Muscle layer of duodenum (tissue), 2 donors: ENCODE measurements around the gene CCDC80.

Experiments used
- H3K27ac ChIP-seq: one replicate; pipeline ENCODE4 v1.7.0; 2013; ENCODE audit warnings: mild to moderate bottlenecking, low read length
- H3K27me3 ChIP-seq: one replicate; pipeline ENCODE4 v1.7.0; 2013; ENCODE audit warnings: low read depth, mild to moderate bottlenecking, control low read depth, low read length
- H3K36me3 ChIP-seq, 2 donors: one replicate each; pipeline ENCODE4 v1.7.0; 2013; ENCODE audit warnings: low read length in 2 of 2, control low read depth in 1 of 2, mild to moderate bottlenecking in 1 of 2; ENCODE audit not compliant: insufficient read depth in 2 of 2, control insufficient read depth in 1 of 2
- H3K4me1 ChIP-seq, 2 donors: one replicate each; pipeline ENCODE4 v1.7.0; 2013; ENCODE audit warnings: low read length in 2 of 2, mild to moderate bottlenecking in 2 of 2, control low read depth in 1 of 2, moderate library complexity in 1 of 2; ENCODE audit not compliant: insufficient read depth in 2 of 2, control insufficient read depth in 1 of 2
- H3K4me3 ChIP-seq, 2 donors: one replicate each; pipeline ENCODE4 v1.7.0; 2013; ENCODE audit warnings: low read length in 2 of 2, low read depth in 1 of 2, mild to moderate bottlenecking in 1 of 2
- H3K9me3 ChIP-seq, 2 donors: one replicate each; pipeline ENCODE4 v1.7.0; 2013; ENCODE audit warnings: low read length in 2 of 2, control low read depth in 1 of 2, mild to moderate bottlenecking in 1 of 2; ENCODE audit not compliant: control insufficient read depth in 1 of 2
- donor health status: healthy.

The CCDC80 gene, protein sequence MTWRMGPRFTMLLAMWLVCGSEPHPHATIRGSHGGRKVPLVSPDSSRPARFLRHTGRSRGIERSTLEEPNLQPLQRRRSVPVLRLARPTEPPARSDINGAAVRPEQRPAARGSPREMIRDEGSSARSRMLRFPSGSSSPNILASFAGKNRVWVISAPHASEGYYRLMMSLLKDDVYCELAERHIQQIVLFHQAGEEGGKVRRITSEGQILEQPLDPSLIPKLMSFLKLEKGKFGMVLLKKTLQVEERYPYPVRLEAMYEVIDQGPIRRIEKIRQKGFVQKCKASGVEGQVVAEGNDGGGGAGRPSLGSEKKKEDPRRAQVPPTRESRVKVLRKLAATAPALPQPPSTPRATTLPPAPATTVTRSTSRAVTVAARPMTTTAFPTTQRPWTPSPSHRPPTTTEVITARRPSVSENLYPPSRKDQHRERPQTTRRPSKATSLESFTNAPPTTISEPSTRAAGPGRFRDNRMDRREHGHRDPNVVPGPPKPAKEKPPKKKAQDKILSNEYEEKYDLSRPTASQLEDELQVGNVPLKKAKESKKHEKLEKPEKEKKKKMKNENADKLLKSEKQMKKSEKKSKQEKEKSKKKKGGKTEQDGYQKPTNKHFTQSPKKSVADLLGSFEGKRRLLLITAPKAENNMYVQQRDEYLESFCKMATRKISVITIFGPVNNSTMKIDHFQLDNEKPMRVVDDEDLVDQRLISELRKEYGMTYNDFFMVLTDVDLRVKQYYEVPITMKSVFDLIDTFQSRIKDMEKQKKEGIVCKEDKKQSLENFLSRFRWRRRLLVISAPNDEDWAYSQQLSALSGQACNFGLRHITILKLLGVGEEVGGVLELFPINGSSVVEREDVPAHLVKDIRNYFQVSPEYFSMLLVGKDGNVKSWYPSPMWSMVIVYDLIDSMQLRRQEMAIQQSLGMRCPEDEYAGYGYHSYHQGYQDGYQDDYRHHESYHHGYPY

DNA sequence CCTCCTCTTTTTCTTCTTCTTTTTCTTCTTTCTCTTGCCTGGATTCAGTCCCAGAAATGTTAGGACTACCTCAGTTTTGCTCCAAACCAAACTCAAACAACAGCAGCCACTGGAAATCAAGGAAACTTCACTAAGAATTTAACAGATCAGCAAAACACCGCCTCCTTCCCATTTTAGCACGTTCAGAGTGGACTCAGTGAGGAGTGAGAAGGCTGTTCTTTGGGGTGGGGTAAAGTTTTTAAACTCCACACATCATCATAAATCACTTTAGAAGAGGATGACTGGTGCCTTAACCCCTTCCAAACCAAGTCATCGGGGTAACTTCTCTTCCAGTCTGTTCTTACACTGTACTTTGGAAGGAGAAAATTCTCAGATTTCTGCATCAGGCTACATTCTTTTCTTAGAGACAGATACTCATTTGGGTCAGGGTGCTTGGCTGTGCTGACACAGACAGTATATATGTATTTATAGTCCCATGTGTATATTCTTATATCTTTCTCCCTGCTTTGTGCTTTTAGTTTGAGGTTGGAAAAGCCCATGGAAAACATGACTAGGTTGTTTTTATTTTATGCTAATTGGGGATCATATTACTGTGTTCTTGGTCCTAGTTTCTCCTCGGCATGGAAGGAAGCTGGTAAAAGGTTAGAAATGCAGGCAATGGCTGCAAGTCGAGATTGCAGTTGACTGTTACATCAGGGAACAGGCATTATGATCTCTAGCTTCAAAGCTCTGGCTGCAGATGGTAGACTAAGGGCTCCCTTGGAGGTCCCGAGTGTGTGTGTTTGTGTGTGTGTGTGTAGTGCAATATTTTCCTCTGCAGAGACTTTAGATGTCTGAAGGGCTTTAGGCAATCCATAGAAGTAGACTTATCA, at the start of gene CCDC80:
Gene CCDC80 (minus strand): TSS at position 214 of the 872 bp plus-strand sequence. CDS start 1,238 bp downstream, outside the sequence.
- H3K9me3 ChIP-seq, result no peaks in the 10 kb centered on the region
- H3K4me3 ChIP-seq, result peak within 1 kb of the TSS; percentile 64 to 67
- no peaks in the 10 kb centered on the region for H3K27me3 ChIP-seq
- peak within 1 kb of the TSS; percentile 87 for H3K27ac ChIP-seq
- H3K4me1 ChIP-seq, result peaks cover 0 to 11% of the 10 kb centered on the region in 2 donors
- peaks cover 0 to 7% of the 10 kb centered on the region in 2 donors for H3K36me3 ChIP-seq

DNA sequence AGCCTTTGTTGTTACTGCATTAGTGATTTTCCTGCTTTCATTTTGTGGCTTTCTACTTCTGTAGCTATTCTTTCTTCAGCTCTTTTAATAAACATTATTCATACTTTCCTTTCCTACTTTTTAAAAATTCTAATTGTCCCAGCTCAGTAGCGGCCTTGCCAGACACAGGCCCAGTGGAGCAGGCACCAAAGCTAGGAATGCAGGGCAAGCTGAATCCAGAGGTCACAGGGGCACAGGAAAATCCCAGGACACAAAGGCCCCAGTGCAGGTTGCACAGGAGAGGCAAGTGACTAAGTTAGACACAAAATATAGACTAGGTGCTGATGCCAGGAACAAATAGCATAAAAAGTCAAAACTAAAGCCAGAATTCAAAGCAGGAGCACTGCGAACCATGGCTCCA, 49.0 kb upstream of the CCDC80 start:
- Histone ChIP-seq H3K27ac (no peak overlapping the region), H3K9me3 (peaks cover 0 to 3% of the 10 kb centered on the region in 2 donors), H3K4me1 (no peaks in the 10 kb centered on the region), H3K36me3 (no peaks in the 10 kb centered on the region), H3K4me3 (no peak overlapping the region), H3K27me3 (no peaks in the 10 kb centered on the region)

DNA sequence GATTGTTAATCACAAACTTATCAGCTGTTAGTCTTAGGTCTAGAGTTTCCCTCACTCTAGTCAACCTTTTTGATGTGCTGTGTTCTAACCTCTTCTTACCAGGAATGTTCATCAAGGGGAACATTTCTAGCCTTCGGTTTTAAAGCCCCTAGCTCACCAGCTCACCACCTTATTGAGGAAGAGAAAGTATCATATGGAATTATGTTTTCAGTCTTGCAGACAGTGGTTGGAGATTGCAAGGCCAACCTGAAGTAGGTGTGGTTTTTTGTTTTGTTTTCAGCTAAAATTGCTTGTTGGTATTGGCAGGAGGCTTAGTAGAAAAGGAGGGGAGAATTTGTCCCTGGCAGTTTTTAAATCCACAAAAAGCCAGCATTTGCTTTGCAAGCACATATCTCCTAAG, 48.4 kb upstream of the CCDC80 start:
- no peak overlapping the region for H3K4me3 ChIP-seq
- no peak overlapping the region for H3K27ac ChIP-seq
- no peaks in the 10 kb centered on the region for H3K36me3 ChIP-seq
- no peaks in the 10 kb centered on the region for H3K4me1 ChIP-seq
- H3K9me3 ChIP-seq, result peaks cover 0 to 3% of the 10 kb centered on the region in 2 donors
- no peaks in the 10 kb centered on the region for H3K27me3 ChIP-seq

DNA sequence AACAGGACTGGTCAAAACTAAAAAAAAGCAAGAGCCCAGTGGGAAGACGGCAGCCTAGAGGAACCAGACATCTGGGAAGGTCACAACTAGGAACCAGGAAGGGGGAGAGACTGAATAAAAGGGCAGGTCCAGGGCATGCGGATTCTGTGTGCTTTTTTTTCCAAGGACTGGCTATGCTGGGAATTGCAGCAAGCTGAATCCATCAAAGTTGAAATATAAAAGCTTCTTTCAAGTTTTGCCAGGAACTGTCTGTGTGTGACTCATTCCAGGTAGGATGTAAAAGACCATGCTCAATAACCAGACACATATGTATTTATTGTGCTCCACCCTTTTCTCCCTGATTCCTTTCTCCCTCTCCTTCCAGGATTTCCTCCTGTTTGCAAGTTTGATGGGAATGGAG, 47.9 kb upstream of the CCDC80 start:
- Histone ChIP-seq H3K9me3 (peaks cover 0 to 2% of the 10 kb centered on the region in 2 donors), H3K4me3 (no peak overlapping the region), H3K27me3 (no peaks in the 10 kb centered on the region), H3K36me3 (no peaks in the 10 kb centered on the region), H3K27ac (no peak overlapping the region), H3K4me1 (no peaks in the 10 kb centered on the region)

DNA sequence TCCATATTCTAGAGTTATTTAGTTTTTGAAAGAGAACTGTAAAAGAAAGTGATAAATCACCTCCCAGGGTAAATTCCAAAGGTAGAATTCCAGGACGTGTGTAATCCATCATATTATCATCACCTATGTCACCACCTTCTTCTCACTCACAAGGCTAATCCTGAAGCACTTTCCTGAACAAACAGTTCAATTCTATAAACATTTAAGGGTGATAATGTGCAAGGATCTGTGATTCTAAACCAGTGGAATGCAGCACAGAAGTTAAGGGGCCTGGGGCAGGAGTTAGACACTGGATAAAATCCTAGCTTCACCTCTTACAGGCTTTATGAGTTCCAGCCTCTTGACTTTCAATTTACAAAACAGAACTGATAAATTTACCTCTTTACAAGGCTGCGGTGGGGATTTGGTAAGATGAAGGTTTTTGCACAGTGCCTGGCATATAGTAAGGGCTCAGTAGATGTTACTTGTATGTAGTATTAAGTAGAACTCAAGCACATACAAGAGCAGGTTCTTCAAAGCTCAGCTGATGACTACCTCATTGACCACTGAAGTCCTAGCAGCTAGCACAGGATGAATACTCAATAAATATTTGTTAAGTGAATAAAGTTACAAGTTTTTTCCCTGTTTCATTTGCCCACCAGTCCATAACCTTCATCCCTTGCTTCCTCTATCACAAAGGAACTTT, 47.3 kb upstream of the CCDC80 start:
- Histone ChIP-seq H3K27me3 (no peaks in the 10 kb centered on the region), H3K4me1 (no peaks in the 10 kb centered on the region), H3K27ac (no peak overlapping the region), H3K9me3 (no peaks in the 10 kb centered on the region), H3K36me3 (no peaks in the 10 kb centered on the region), H3K4me3 (no peak overlapping the region)

DNA sequence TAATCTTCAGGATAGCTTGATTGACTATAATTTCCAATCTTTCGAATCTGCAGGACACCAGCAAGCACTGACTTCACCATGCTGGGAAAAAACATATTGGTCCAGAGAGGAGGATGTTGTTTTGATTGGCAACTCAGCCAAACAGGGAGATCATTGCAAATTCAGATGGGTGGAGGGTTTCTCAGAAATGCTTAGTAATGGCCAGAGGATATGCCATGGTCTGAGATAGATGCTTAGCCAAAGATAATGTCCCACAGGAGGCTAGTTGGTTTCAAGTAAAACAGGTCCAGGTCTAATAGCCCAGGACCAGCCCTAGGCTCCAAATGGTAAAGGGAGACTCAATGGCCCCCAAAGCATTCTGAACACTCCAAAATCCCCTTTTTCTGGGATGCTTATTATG, 46.7 kb upstream of the CCDC80 start:
- H3K4me1 ChIP-seq, result no peaks in the 10 kb centered on the region

DNA sequence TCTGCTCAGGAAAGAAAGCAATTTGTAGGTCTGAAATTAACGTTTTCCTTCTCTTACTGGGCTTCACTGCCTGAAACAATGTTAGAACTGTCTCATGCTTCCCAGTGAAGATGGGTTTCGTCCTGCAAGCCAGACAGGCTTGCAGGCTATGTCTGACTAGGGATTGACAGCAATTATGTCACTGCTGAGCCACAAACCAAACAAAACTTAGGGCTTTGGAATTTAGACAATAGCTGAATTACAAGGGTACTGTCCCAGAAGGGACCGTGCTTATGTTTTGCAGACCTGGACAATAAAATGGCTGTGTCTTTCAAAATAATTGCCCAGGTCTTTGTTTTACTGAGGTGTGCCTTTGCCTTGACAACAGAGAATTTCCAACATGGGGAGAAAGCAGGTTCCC, 46.3 kb upstream of the CCDC80 start:
- no peaks in the 10 kb centered on the region for H3K36me3 ChIP-seq
- H3K4me1 ChIP-seq, result no peaks in the 10 kb centered on the region
- H3K4me3 ChIP-seq, result no peak overlapping the region
- no peak overlapping the region for H3K27ac ChIP-seq
- H3K27me3 ChIP-seq, result no peaks in the 10 kb centered on the region
- H3K9me3 ChIP-seq, result no peaks in the 10 kb centered on the region

More for the DNA sequence above, 46.7 kb upstream of the CCDC80 start:
- no peaks in the 10 kb centered on the region for H3K36me3 ChIP-seq
- H3K27ac ChIP-seq, result no peak overlapping the region
- no peak overlapping the region for H3K4me3 ChIP-seq
- no peaks in the 10 kb centered on the region for H3K9me3 ChIP-seq
- no peaks in the 10 kb centered on the region for H3K27me3 ChIP-seq

DNA sequence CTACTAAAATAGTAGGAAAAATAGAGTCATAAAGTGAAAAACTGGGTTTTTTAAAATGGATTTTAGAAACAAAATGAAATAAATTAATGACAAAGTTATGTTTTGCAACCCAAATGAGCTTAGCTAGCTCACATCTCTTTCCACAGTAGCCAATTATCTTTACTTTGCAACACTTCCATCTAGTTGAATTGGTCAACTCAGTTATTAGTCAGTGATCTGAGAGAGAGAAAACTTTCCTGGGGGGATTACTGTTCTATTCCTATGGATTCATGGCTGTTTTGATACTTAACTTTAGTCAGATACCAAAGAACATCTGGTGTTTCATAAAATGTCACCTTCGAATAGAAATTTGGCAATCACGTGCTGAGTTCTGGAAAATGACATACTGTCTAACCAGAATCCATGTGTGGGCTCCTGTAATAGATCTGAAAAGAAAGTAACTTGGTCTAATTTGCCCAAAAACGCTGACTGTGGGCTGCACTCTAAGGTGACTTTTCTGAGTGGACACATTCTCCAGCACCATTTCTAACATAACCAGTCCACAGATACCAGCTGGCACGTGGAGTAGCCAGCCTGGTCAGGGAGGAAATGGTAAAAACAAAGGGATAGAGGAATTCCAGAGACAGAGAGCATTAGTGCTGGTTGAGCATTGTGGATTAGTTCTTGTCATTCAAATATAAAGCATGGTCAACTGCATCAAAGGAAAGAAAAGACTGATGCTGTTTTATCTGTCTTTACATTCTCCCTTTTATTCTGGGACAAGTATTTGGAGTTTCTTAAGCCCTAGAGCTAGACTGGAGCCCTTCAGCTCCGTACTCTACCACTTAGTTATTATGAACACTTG, 45.2 kb upstream of the CCDC80 start:
- H3K4me1 ChIP-seq, result no peaks in the 10 kb centered on the region
- H3K36me3 ChIP-seq, result no peaks in the 10 kb centered on the region
- no peak overlapping the region for H3K4me3 ChIP-seq
- no peaks in the 10 kb centered on the region for H3K9me3 ChIP-seq
- no peaks in the 10 kb centered on the region for H3K27me3 ChIP-seq
- no peak overlapping the region for H3K27ac ChIP-seq

DNA sequence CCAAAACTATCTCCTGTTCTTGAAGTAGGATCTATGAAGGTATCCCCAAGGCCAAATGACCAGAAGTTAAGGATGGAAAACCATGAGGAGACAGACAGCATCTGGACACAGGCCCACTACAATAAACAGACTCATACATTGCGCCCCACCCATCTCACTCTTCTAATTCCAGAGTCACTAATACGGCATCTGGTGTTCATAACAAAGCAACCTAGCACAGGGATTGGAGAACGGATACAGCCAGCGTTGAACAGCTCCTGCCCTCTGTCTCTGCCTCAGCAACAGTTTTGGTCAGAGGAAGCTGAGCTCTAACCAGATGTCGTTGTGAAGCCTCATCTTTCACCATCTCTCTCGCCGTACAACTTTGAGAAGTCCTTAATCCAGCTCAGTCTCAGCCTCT, 44.5 kb upstream of the CCDC80 start:
- no peaks in the 10 kb centered on the region for H3K36me3 ChIP-seq

DNA sequence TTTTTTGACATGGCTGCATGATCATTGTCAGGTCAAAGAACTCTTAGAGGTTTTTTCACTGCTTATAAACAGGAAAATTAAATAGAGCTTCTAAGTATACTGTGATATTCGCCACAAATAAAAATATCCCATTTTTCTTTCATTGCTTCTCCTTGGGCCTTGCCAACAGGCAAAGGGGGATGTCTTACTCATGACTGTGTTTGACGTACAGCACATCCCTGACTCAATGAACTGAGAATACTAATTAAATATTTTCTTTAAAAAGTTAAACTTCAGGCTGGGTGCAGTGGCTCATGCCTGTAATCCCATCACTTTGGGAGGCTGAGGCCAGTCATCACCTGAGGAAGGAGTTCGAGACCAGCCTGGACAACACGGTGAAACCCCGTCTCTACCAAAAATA, 41.4 kb upstream of the CCDC80 start:
- H3K27me3 ChIP-seq, result no peaks in the 10 kb centered on the region
- no peak overlapping the region for H3K4me3 ChIP-seq
- H3K9me3 ChIP-seq, result no peaks in the 10 kb centered on the region
- no peak overlapping the region for H3K27ac ChIP-seq
- no peaks in the 10 kb centered on the region for H3K36me3 ChIP-seq
- H3K4me1 ChIP-seq, result no peaks in the 10 kb centered on the region

More for the DNA sequence above, 44.5 kb upstream of the CCDC80 start:
- H3K9me3 ChIP-seq, result no peaks in the 10 kb centered on the region
- H3K4me3 ChIP-seq, result no peak overlapping the region
- H3K4me1 ChIP-seq, result no peaks in the 10 kb centered on the region
- no peaks in the 10 kb centered on the region for H3K27me3 ChIP-seq
- H3K27ac ChIP-seq, result no peak overlapping the region
